ENCODE measurements around the gene DIP2A.

DNA sequence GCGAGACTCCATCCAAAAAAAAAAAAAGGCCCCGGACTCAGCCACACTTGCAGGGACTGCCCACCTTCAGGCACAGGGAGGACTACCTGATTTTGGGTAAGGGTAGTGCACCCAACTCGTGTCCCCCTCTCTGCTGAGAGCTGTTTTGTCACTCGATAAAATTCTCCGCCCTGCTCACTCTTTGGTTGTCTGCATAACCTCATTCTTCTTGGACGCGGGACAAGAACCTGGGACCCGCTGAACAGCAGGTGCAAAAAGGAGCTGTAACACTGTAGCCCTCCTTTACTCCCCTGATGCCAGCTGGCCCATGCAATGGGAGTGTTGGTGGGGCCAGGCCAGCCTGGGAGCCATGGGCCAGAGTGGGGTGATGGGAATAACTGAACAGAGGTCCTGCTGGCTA is 135.6 kb downstream of the DIP2A start:
- TF ChIP-seq ZNF44 (CRISPR knock-in tag; IDR thresholded peaks at IDR 0.05) (no peak), SIN3A (IDR thresholded peaks at IDR 0.05; ENCODE audit: borderline replicate concordance, low read depth, low read length) (no peak), ZNF431 (CRISPR knock-in tag; IDR thresholded peaks at IDR 0.05; ENCODE audit: borderline replicate concordance, low read depth) (no peak), POLR2A (IDR thresholded peaks at IDR 0.05; ENCODE audit: insufficient read depth in 1 of 2, low read depth in 2 of 2, low read length in 2 of 2) (no peak), GABPA (IDR thresholded peaks at IDR 0.05; ENCODE audit: low read depth, low read length) (no peak), GABPA (CRISPR knock-in tag; IDR thresholded peaks at IDR 0.05; ENCODE audit: low read depth) (no peak)

Data from HepG2 (cell line).